Measurements from ENCODE around the gene SPRY4.
"Not testable (repeated sequence)": the region's sequence is repeated elsewhere in the genome, so short reads cannot be mapped to it uniquely, and the experiment has no call there.

SPRY4 gene

GRCh38 chr5:142324871-142325724 is at the start of gene SPRY4:
SPRY4 (minus strand) TSS chr5:142325021; CDS start chr5:142315108, 9,913 bp downstream.
- DNase-seq (ENCODE audit: low spot score): peak; percentile 93

GRCh38 chr5:142368529-142368928 is 43.7 kb upstream of the SPRY4 start:
- no peak for DNase-seq (ENCODE audit: low spot score)

- DNase-seq (ENCODE audit: low spot score): no peak
These were observed 41.2 kb upstream of the SPRY4 start for GRCh38 chr5:142366007-142366406.

GRCh38 chr5:142364251-142365145 is 39.7 kb upstream of the SPRY4 start:
- no peak for DNase-seq (ENCODE audit: low spot score)

- no peak for DNase-seq (ENCODE audit: low spot score)
These were observed 38.8 kb upstream of the SPRY4 start for GRCh38 chr5:142363619-142363963.

- not testable (repeated sequence) for DNase-seq (ENCODE audit: low spot score)
These were observed 37.4 kb upstream of the SPRY4 start for GRCh38 chr5:142362193-142362592.

GRCh38 chr5:142360607-142361120 is 35.8 kb upstream of the SPRY4 start:
- DNase-seq (ENCODE audit: low spot score): peak; percentile 41

GRCh38 chr5:142360051-142360498 is 35.3 kb upstream of the SPRY4 start:
- no peak for DNase-seq (ENCODE audit: low spot score)

GRCh38 chr5:142358648-142359047 is 33.8 kb upstream of the SPRY4 start:
- no peak for DNase-seq (ENCODE audit: low spot score)

GRCh38 chr5:142358121-142358520 is 33.3 kb upstream of the SPRY4 start:
- DNase-seq (ENCODE audit: low spot score): no peak

GRCh38 chr5:142357469-142358090 is 32.8 kb upstream of the SPRY4 start:
- DNase-seq (ENCODE audit: low spot score): no peak

GRCh38 chr5:142356716-142357468 is 32.1 kb upstream of the SPRY4 start:
- peak; percentile 76 for DNase-seq (ENCODE audit: low spot score)

- no peak for DNase-seq (ENCODE audit: low spot score)
These were observed 31.5 kb upstream of the SPRY4 start for GRCh38 chr5:142356349-142356715.

GRCh38 chr5:142353071-142353472 is 28.3 kb upstream of the SPRY4 start:
- DNase-seq (ENCODE audit: low spot score): no peak

- no peak for DNase-seq (ENCODE audit: low spot score)
These were observed 25.2 kb upstream of the SPRY4 start for GRCh38 chr5:142350021-142350420.

GRCh38 chr5:142346706-142347105 is 21.9 kb upstream of the SPRY4 start:
- DNase-seq (ENCODE audit: low spot score): no peak

- not testable (repeated sequence) for DNase-seq (ENCODE audit: low spot score)
These were observed 20.1 kb upstream of the SPRY4 start for GRCh38 chr5:142344915-142345314.

- no peak for DNase-seq (ENCODE audit: low spot score)
These were observed 18.7 kb upstream of the SPRY4 start for GRCh38 chr5:142343531-142343930.

- no peak for DNase-seq (ENCODE audit: low spot score)
These were observed 17.5 kb upstream of the SPRY4 start for GRCh38 chr5:142342128-142342981.

- DNase-seq (ENCODE audit: low spot score): no peak
These were observed 15.0 kb upstream of the SPRY4 start for GRCh38 chr5:142339781-142340180.

GRCh38 chr5:142334538-142334937 is 9.7 kb upstream of the SPRY4 start:
- DNase-seq (ENCODE audit: low spot score): no peak
